Stimulated activated CD4-positive, alpha-beta T cell treated with anti-CD3 and anti-CD28 coated beads, Interleukin-4, amount 100 ng/mL, for 48 hours (primary cell): ENCODE data around the gene RND1.
"Not testable (repeated sequence)": the region's sequence is repeated elsewhere in the genome, so short reads cannot be mapped to it uniquely, and the experiment has no call there.

Experiments used
- DNase-seq, 2 donors: peaks; one replicate each; pipeline ENCODE4 v3.0.0-alpha.2; 2020; ENCODE audit warnings: low read depth in 2 of 2

The RND1 gene

DNA sequence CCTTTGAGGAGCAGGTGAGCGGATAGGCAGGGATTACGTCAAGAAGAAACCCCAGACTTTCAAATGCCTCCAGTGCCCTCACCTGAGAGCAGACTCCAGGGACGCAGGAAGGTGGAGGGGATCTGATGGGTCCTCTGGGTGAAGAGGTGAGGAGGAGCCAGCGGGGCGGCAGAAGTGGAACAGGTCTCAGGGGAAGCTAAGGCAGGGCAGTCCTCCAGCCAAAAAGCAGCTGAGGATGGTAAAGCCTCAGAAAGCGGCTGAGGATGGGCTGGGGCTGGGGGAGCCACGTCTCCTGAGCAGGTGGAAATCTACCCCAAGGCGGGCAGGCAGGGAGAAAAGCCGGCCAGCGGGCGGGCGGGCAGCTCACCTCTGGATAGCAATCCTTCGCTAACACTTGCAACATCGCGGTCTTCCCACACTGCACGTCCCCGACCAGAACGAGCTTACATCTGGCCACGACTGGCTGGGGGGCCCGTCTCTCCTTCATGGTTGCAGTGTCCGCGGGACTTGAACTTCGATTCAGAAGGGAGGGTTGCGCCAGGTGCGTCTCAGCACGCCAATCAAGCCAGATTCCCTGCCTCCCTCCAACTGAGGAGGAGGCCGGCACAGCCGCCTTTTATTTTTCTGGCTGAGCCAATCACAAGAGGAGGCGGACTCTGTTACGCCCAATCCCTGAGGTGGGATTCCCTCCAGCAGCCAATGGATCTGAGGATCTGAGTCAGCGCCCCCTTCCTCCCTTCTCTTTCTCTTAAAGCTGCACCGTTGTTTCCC is at the start of gene RND1:
Gene RND1, minus strand, starts transcription at position 590 of the 771 bp plus-strand sequence. Its CDS starts 103 bp downstream, at position 487.
- DNase-seq, result peak; percentile 65 to 79

- DNase-seq, result no peak
These were observed 44.5 kb upstream of the RND1 start for GRCh38 chr12:48910196-48910595.

GRCh38 chr12:48909698-48910097 is 44.0 kb upstream of the RND1 start:
- not testable (repeated sequence) for DNase-seq

DNA sequence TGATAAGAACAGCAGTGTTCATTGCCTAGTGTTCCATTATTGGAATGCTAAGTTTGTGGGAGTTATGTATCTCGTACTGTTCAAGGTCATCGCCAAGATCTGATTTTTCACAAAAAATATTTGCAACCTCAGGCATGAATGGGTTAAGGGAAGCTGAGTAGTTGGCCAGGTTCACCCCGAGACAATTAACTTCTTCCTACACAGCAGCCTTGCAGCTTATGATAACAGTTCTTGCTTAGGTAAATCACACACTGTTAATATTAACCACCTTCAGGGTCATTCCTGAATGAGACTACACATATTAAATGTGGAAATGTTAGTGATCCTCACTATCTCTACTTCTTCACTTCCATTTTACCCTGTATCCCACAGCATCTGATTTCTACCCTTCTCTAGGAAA is 41.6 kb upstream of the RND1 start:
- no peak for DNase-seq

GRCh38 chr12:48903982-48904411 is 38.3 kb upstream of the RND1 start:
- peak; percentile 77 to 78 for DNase-seq

DNA sequence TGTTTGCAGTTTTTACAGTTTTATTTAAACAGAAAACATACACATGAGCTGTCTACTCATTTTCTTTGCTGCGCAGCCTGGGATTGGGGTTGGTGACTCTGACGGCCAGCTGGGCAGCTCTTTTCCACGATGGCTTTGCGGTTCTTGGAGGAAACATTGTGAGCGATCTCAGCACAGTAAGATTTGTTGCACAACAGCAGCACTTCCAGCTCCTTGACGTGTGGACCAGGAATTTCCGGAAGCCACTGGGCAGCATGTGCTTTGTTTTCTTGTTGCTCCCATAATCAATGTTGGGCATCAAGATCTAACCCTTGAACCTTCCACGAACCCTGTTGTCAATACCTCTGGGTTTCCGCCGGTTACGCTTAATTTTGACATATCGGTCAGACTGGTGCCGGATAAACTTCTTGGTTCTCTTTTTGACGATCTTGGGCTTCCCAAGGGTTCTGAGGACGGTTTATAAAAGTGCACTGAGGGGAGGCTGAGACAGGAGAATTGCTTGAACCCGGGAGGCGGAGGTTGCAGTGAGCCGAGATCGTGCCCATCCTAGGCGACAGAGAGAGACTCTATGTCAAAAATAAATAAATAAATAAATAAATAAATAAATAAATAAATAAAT is 37.8 kb upstream of the RND1 start:
- DNase-seq, result no peak

DNA sequence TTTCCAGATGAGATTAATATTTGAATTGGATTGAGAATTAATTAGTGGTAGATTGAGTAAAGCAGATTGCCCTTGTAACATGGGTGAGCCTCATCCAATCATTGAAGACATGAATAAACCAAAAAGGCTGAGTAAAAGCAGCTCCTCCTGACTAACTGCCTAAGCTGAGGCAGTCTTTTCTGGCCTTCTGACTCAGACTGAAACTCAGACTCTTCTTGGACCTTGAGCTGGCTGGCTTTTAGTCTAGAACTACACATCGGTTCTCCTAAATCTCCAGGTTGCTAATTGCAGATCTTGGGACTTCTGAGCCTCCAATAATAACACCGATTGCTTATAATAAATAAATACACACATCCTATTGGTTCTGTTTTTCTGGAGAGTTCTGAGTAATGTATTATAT is 35.6 kb upstream of the RND1 start:
- DNase-seq, result no peak

DNA sequence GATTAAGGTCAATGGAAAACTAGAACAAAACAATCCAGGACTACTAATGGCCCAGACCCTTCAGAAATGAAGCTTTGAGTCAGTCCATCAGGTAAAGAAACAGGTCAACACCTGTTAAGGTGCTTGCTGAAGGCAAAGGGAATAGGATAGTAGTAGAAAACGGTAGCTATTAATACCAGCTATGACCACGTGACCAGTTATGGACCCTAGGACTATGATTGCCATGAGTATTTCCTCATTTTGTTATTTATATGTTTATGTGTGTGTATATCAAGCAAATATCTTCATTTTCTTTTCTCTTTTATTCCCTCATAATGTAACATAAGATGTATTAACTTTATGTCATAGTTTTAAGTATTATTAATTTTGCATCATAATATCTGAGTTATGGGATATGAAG is 34.0 kb upstream of the RND1 start:
- no peak for DNase-seq

- no peak for DNase-seq
These were observed 28.6 kb upstream of the RND1 start for GRCh38 chr12:48894271-48894670.

GRCh38 chr12:48890657-48891418 is 25.2 kb upstream of the RND1 start:
- peak; percentile 65 to 74 for DNase-seq

DNA sequence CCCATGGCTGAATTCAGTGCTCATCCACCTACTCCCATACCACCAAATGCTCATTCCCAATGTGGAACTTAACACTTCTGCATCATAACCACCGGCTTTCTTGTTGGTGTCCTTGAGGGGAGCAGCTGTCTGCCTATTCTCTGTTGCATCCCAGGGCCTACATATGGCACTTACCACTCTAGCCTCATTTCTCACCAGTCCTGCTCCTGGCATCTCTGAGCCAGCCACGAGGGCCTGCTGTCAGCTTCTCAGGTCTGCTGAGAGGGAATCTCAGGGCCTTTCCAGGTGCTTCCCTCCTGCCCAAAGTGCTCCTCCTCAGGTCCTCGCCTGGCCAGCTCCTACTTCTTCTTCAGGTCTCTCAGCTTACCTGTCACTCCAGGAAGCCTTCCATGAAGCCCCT is 24.0 kb upstream of the RND1 start:
- DNase-seq, result no peak

DNA sequence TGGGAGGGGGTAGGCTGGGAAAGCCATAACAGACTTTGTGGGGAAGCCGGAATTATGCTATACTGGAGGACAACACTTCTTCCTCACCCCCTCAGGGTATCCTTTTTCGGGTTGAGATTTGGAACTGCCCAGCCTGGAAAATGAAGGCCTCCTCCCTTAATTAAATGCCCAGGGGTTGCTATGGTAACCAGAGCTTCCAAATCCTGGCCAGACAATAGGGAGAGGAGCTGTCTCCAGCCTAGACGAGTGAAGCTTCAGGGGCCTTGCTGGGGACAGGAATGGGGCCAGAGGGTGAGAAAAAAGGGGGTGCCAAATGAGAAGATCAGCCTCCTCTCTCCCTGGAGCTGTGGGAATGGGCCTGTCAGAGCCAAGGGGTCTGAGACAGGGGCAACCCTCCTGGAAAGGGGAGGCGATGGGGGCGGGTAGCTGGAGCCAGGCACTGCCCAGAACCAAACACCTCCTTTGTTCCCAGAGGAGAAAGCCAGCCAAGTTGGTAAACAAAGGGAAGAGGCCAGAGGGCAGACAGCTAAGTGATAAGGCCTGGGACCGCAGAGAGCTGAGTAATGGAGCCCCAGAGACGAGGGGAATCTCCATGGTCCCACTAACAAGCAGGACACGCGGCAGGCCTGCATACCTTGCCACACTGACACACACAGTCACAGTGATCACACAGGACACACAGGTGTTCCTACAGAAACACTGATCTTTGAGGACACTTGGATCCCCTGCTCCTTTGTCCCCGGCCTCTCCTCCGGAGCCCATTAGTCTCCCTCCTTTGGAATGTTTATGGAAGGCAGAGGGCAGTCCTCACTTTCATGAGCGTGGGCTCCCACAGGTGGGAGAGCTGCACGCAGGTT is 17.9 kb upstream of the RND1 start:
- no peak for DNase-seq

GRCh38 chr12:48882972-48883304 is 17.3 kb upstream of the RND1 start:
- no peak for DNase-seq

DNA sequence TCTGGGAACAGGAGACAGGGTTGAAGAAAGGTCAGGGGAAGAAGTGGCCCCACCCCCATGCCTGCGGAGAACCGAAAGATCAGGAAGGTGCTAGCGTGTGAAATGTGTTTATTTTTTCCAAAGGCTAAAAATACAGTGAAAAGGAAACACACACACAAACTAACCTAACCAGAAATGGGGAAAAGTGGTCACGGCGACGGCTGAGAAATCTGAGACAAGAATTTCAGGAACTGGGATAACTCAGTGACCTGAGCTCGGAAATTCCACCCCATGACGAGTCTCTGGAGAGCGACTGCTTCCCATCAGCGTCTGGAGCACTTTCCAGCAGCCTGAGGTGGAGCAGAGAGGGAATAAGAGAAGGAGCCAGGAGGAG is 16.6 kb upstream of the RND1 start:
- DNase-seq, result no peak

DNA sequence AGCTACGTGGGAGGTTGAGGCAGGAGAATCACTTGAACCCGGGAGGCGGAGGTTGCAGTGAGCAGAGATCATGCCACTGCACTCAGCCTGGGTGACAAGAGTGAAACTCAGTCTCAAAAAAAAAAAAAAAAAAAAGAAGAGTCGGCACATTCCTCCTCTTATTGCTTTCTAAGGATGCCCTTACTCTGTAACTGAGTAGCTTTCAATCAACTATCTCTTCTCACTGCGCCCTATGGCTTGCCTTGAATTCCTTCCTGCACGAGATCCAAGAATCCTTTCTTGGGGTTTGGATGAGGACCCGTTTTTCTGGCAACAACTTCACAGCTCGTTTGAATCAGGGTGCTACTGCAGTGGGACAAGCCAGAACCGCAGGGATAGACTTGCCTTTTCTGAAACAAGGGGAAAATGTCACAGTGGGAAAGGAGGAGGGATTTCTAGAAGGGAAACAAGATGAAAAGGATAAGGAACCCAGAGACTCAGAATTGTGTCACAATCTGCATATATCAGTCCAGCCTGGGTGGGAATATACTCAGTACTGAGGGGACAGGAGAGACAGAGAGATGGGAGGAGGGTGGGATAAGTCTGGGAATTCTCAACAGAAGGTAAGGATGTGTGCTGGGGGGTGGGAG is 16.1 kb upstream of the RND1 start:
- DNase-seq, result no peak

- DNase-seq, result no peak
These were observed 15.0 kb upstream of the RND1 start for GRCh38 chr12:48880647-48881046.

- no peak for DNase-seq
These were observed 12.9 kb upstream of the RND1 start for GRCh38 chr12:48878548-48878947.

DNA sequence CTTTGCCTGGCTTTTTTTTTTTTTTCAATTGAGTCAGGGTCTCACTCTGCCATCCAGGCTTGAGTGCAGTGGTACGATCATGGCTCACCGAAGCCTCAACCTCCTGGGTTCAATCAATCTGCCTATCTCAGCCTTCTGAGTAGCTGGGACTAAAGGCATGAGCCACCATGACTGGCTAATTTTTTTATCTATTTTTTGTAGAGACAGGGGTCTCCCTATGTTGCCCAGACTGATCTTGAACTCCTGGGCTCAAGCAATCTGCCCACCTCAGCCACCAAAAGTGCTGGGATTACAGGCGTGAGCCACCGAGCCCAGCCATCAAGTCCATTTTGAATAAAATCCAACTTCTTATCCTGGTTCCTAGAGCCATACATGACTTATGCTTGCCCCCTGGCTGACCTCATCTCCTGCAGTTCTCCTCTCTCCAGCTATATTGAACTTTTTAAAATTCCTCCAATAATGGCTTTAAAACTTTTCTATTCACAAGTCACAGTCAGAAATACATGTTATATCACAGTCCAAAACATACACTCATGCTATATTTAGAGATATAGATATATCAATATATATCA is 10.4 kb upstream of the RND1 start:
- DNase-seq, result no peak

- DNase-seq, result not testable (repeated sequence)
These were observed 7.9 kb upstream of the RND1 start for GRCh38 chr12:48873534-48873933.

DNA sequence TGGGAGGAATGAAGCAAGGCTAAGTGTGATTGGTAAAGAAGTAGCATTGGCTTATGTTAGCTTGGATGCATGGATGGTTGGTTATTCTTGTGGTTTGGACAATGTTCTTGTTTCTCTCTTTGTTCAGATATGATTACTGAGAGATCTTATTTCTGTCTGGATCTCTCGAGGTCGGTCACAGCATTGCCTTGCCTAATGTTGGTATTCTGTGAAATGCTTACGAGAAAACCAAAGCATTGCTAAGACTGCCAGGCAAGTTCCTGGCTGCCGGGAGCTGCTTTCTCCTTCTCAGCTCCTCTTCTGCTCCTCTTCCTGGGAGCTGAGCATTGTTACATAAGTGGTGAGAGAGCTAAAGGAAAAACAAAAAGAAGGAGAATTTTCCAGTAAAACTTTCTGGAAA is 7.4 kb upstream of the RND1 start:
- DNase-seq, result no peak

DNA sequence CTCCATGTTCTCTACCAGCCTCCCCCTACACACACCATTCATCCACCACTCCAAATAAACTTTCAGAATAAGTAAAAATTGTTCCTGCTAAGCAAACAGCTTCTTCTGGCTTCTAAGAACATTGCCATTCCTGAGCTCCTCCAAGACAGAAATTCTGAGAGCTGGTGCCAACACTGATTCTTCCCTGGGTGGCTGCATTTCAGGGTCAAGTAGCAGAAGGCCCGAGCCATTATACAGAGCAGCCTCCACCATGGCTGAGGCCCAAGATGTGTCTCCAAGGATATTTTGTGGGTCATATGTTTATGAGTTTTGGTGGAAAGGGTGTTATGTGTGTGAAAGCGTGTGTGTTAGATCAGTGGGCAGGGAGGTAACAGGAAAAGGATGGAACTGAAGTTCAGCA is 3.5 kb upstream of the RND1 start:
- no peak for DNase-seq
